OCI-LY7 (cell line): ENCODE measurements around the gene SH3BP5L. TPM values are rescaled to one million over a fixed set of nuclear protein-coding genes. Genes with fewer than 3 reads are reported as not detected.

ENCODE experiments used
- BruUV-seq: library from RNA; stranded (reverse); fragments of 400-500 nt; replicated peaks from 2 replicates; lab custom pipeline; 2021; lab: Mats Ljungman, UMichigan
- CTCF ChIA-PET: fragments of 300-600 bp; sonication (Branson Sonifier 250); formaldehyde crosslinking; loops from one replicate; lab custom pipeline; 2022; ENCODE audit warnings: antibody characterized with exemption; ENCODE audit not compliant: unreplicated experiment; lab: Charles Lee
- POLR2A ChIA-PET: fragments of 300-600 bp; sonication (Branson Sonifier 250); formaldehyde crosslinking; loops from one replicate; lab custom pipeline; 2022; ENCODE audit warnings: antibody characterized with exemption; lab: Charles Lee
- DNase-seq: peaks from one replicate; pipeline ENCODE4 v3.0.0-alpha.2; 2015; ENCODE audit warnings: low spot score
- H2AFZ ChIP-seq: fragments of 200-600 bp; sonication (generic), shearing (Covaris generic); 2 replicates; pipeline ENCODE4 v1.6.1; 2014; ENCODE audit warnings: mild to moderate bottlenecking, antibody characterized with exemption, low read length, moderate library complexity
- H3K27ac ChIP-seq: fragments of 200-600 bp; sonication (generic); 2 replicates; pipeline ENCODE4 v1.5.1; 2014; ENCODE audit warnings: mixed run types, low read depth, mild to moderate bottlenecking, moderate library complexity, low read length, inconsistent platforms; ENCODE audit not compliant: poor library complexity, severe bottlenecking
- H3K36me3 ChIP-seq: fragments of 200-600 bp; sonication (generic); 2 replicates; pipeline ENCODE4 v1.6.1; 2014; ENCODE audit warnings: mild to moderate bottlenecking, antibody characterized with exemption, low read length, moderate library complexity, mixed read lengths; ENCODE audit not compliant: insufficient read depth
- H3K4me1 ChIP-seq: fragments of 200-600 bp; sonication (generic); 2 replicates; pipeline ENCODE4 v1.5.1; 2014; ENCODE audit warnings: mild to moderate bottlenecking, low read length; ENCODE audit not compliant: insufficient read depth, poor library complexity, severe bottlenecking
- H3K4me2 ChIP-seq: fragments of 200-600 bp; sonication (generic); 2 replicates; pipeline ENCODE4 v1.6.1; 2014; ENCODE audit warnings: mild to moderate bottlenecking, low read length
- H3K4me3 ChIP-seq: fragments of 200-600 bp; sonication (generic); 2 replicates; pipeline ENCODE4 v1.5.1; 2014; ENCODE audit warnings: mild to moderate bottlenecking, low read depth, low read length; ENCODE audit not compliant: poor library complexity, severe bottlenecking
- H3K79me2 ChIP-seq: fragments of 200-600 bp; sonication (generic); 2 replicates; pipeline ENCODE4 v1.6.1; 2016; ENCODE audit warnings: low read depth, mild to moderate bottlenecking, low read length, moderate library complexity, mixed read lengths; ENCODE audit not compliant: insufficient read depth
- H3K9me2 ChIP-seq: fragments of 200-600 bp; sonication (generic); 2 replicates; pipeline ENCODE4 v1.6.1; 2016; ENCODE audit warnings: mild to moderate bottlenecking, low read length, mixed read lengths; ENCODE audit not compliant: insufficient read depth
- H3K9me3 ChIP-seq: fragments of 200-600 bp; sonication (generic); 2 replicates; pipeline ENCODE4 v1.6.1; 2014; ENCODE audit warnings: mild to moderate bottlenecking, mixed run types, low read length, mixed read lengths
- H4K20me1 ChIP-seq: fragments of 200-600 bp; sonication (generic); 2 replicates; pipeline ENCODE4 v1.6.1; 2014; ENCODE audit warnings: mild to moderate bottlenecking, antibody characterized with exemption, low read length, moderate library complexity, mixed read lengths; ENCODE audit not compliant: insufficient read depth
- CTCF ChIP-seq: fragments of 200-600 bp; sonication (generic); conservative IDR thresholded peaks from 2 replicates; pipeline ENCODE4 v1.5.1; 2014; ENCODE audit warnings: mild to moderate bottlenecking, antibody characterized with exemption, low read length, moderate library complexity, mixed read lengths
- EZH2phosphoT487 ChIP-seq: fragments of 200-600 bp; sonication (generic); IDR thresholded peaks from 2 replicates; pipeline ENCODE4 v1.6.1; 2018; ENCODE audit warnings: low read depth, borderline replicate concordance, mild to moderate bottlenecking, mixed run types, antibody characterized with exemption, low read length, moderate library complexity, mixed read lengths
- intact Hi-C: fragments of 100-400 bp; cut with micrococcal nuclease; formaldehyde crosslinking; loops from one replicate; pipeline ENCODE4 v1.10.0; 2022; ENCODE audit not compliant: unreplicated experiment
- total RNA-seq, 2 experiments: library from RNA; depleted of rRNA in 1 of 2; stranded (reverse); fragments of >200 nt in 1 of 2; shearing (Covaris generic) in 1 of 2; gene quantifications; 2 replicates each; pipeline ENCODE4 v1.2.3, GENCODE V29; 2014 to 2022

Gene SH3BP5L
- total RNA-seq, 2 experiments from 2014 or later, result 16.9 to 21.8 TPM

GRCh38 chr1:248817065-248817464, 8.7 kb downstream of the SH3BP5L start:
- intact Hi-C loops, result no loop called here
- no peak for DNase-seq
- ChIA-PET CTCF (no interaction called here), POLR2A (no interaction called here)
- Histone ChIP-seq H3K27ac (no peak overlapping the region), H3K9me3 (no peaks in the 10 kb centered on the region), H3K4me1 (peaks cover 14% of the 10 kb centered on the region), H4K20me1 (no peaks in the 10 kb centered on the region), H3K9me2 (no peaks in the 10 kb centered on the region), H3K79me2 (no peaks in the 10 kb centered on the region), H3K36me3 (peaks cover 53% of the 10 kb centered on the region), H3K4me3 (no peak overlapping the region), H3K4me2 (no peak overlapping the region), H2AFZ (no peak overlapping the region)
- TF ChIP-seq EZH2phosphoT487 (no peak), CTCF (no peak)
- BruUV-seq, result no TSS peak

GRCh38 chr1:248816042-248816851, 9.5 kb downstream of the SH3BP5L start:
- TF ChIP-seq CTCF (no peak), EZH2phosphoT487 (no peak)
- no peak overlapping the region for H3K4me3 ChIP-seq
- H3K4me2 ChIP-seq, result no peak overlapping the region
- intact Hi-C loops, result no loop called here
- H3K27ac ChIP-seq, result no peak overlapping the region
- H3K9me2 ChIP-seq, result no peaks in the 10 kb centered on the region
- no peak for DNase-seq
- no peaks in the 10 kb centered on the region for H3K9me3 ChIP-seq
- ChIA-PET POLR2A (no interaction called here), CTCF (no interaction called here)
- no peaks in the 10 kb centered on the region for H4K20me1 ChIP-seq
- no peaks in the 10 kb centered on the region for H3K79me2 ChIP-seq
- H3K36me3 ChIP-seq, result peaks cover 47% of the 10 kb centered on the region
- H3K4me1 ChIP-seq, result peaks cover 11% of the 10 kb centered on the region
- BruUV-seq, result no TSS peak
- no peak overlapping the region for H2AFZ ChIP-seq

- H3K4me3 ChIP-seq, result no peak overlapping the region
- no peaks in the 10 kb centered on the region for H3K9me2 ChIP-seq
- no peaks in the 10 kb centered on the region for H4K20me1 ChIP-seq
- H3K79me2 ChIP-seq, result no peaks in the 10 kb centered on the region
- H3K4me1 ChIP-seq, result peaks cover 11% of the 10 kb centered on the region
- H3K36me3 ChIP-seq, result peaks cover 41% of the 10 kb centered on the region
- ChIA-PET CTCF (no interaction called here), POLR2A (no interaction called here)
- no peak overlapping the region for H3K4me2 ChIP-seq
- BruUV-seq, result no TSS peak
- H2AFZ ChIP-seq, result no peak overlapping the region
- intact Hi-C loops, result no loop called here
- TF ChIP-seq CTCF (no peak), EZH2phosphoT487 (no peak)
- DNase-seq, result no peak
- H3K9me3 ChIP-seq, result no peaks in the 10 kb centered on the region
- H3K27ac ChIP-seq, result no peak overlapping the region
These were observed 10.2 kb downstream of the SH3BP5L start for GRCh38 chr1:248815407-248816034.
